BE2C (cell line): ENCODE measurements around the gene MVP.
A peak's percentile ranks its signal among the peaks of the same experiment; 100 is the strongest.

Experiments
- DNase-seq: peaks from one replicate; pipeline ENCODE4 v3.0.0-alpha.2; 2020
- H3K27me3 ChIP-seq: fragments of 250-450 bp; sonication (Bioruptor Pico); 2 replicates; pipeline ENCODE4 v1.5.1; 2020; ENCODE audit warnings: mild to moderate bottlenecking
- H3K36me3 ChIP-seq: fragments of 250-450 bp; sonication (Bioruptor Pico); 2 replicates; pipeline ENCODE4 v1.5.1; 2020; ENCODE audit warnings: mild to moderate bottlenecking
- H3K4me1 ChIP-seq: fragments of 250-450 bp; sonication (Bioruptor Pico); 2 replicates; pipeline ENCODE4 v1.5.1; 2020
- H3K4me3 ChIP-seq: 2 replicates; pipeline ENCODE4 v1.5.1; 2011; ENCODE audit warnings: low read depth, low read length
- H3K9me3 ChIP-seq: fragments of 250-450 bp; sonication (Bioruptor Pico); 2 replicates; pipeline ENCODE4 v1.5.1; 2020
- TF ChIP-seq, protein P1 (sequence below): IDR thresholded peaks from 2 replicates; pipeline ENCODE4 v1.5.1; 2012; ENCODE audit warnings: mild to moderate bottlenecking, low read depth, low read length

MVP gene

DNA sequence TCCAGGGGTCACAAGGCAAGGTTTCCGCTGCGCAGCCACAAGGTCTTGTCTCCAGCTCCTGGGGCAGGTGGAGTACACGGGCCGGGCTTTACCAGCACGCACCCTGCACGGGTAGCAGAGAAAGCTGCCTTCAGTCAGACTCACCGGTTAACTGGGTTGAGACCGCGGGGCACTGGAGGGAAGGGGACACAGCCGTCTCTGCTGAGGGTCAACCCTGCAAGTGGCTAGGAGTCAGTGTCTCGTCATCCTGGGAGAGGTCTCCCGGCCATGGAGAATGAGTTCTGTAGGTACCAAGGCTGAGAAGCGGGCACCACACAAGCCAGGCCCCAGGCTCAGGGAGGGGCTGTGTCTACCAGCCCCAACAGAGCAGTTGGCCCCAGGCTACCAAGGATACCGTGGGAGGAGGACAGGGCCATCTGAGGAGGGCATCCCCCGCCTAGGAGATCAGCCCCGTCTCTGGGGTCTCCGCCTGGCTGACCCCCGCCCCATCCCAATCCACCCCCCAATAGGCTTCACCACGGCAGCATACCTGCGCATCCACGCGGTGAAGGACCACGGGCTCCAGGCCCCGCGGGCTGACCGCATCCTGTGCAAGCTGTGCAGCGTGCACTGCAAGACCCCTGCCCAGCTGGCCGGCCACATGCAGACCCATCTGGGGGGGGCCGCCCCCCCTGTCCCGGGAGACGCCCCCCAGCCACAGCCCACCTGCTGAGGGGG lies 11.1 kb upstream of the MVP start:
- Histone ChIP-seq H3K4me3 (peak overlapping the region; percentile 80), H3K36me3 (peaks cover 20% of the 10 kb centered on the region), H3K27me3 (no peaks in the 10 kb centered on the region), H3K4me1 (peaks cover 6% of the 10 kb centered on the region), H3K9me3 (no peaks in the 10 kb centered on the region)
- DNase-seq, result no peak
- TF ChIP-seq, protein P1, sequence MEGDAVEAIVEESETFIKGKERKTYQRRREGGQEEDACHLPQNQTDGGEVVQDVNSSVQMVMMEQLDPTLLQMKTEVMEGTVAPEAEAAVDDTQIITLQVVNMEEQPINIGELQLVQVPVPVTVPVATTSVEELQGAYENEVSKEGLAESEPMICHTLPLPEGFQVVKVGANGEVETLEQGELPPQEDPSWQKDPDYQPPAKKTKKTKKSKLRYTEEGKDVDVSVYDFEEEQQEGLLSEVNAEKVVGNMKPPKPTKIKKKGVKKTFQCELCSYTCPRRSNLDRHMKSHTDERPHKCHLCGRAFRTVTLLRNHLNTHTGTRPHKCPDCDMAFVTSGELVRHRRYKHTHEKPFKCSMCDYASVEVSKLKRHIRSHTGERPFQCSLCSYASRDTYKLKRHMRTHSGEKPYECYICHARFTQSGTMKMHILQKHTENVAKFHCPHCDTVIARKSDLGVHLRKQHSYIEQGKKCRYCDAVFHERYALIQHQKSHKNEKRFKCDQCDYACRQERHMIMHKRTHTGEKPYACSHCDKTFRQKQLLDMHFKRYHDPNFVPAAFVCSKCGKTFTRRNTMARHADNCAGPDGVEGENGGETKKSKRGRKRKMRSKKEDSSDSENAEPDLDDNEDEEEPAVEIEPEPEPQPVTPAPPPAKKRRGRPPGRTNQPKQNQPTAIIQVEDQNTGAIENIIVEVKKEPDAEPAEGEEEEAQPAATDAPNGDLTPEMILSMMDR, result no peak

DNA sequence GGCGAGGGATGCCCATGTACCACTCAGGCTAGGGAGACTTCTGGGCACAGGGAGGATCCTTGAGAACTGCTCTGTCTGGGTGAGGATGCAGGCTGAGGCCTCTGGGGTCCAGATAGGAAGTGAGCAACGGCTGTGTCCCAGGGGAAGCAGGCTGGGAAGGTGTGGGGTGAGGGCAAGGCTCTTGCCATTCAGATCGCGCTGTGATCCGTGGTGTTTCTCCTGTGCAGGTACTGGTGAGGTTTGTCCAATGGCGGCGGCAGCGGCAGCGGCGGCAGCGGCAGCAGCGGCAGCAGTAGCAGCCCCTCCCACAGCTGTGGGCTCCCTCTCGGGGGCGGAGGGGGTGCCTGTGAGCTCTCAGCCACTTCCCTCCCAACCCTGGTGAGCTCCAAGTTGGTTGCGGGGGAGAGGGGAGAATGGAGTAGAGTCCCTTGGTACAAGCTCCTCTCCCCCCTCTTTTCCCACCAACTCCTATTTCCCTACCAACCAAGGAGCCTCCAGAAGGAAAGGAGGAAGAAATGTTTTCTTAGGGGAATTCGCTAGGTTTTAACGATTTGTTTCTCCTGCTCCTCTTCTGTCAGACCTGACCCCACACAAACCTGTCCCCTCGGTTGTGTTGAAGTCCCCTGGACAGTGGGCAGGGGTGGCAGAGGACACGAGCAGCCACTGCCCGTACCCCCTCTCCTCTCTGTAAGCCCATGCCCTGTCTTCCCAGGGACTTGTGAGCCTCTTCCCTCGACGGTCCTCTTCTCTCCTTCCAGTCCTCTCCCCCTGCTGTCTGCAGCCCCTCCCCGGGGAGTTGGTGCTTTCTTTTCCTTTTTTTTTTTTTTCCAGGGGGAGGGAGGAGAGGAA lies 10.2 kb upstream of the MVP start:
- Histone ChIP-seq H3K4me3 (peak overlapping the region; percentile 80), H3K27me3 (no peaks in the 10 kb centered on the region), H3K36me3 (peaks cover 20% of the 10 kb centered on the region), H3K4me1 (peaks cover 3% of the 10 kb centered on the region), H3K9me3 (no peaks in the 10 kb centered on the region)
- TF ChIP-seq, protein P1, result no peak
- peak; percentile 54 for DNase-seq

DNA sequence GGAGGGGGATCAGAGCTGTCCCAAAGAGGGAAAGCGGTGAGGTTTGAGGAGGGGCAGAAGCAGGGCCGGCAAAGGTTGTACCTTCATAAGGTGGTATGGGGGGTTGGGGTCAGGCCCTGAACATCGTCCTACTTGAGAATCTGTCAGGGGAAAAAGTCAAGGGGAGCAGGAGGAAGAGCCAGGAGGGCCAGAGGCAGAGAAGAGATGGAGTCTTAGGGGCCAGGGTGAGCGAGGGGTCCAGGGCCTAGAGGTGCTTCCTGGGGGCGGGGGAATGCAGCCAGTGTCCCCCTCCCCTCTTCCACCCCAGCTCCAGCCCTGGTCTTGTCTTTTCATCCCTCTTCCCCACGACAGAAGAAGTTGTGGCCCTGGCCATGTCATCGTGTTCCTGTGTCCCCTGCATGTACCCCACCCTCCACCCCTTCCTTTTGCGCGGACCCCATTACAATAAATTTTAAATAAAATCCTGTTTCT lies 9.5 kb upstream of the MVP start:
- Histone ChIP-seq H3K9me3 (no peaks in the 10 kb centered on the region), H3K4me1 (peaks cover 3% of the 10 kb centered on the region), H3K27me3 (no peaks in the 10 kb centered on the region), H3K4me3 (peak overlapping the region; percentile 80), H3K36me3 (peaks cover 20% of the 10 kb centered on the region)
- TF ChIP-seq, protein P1, result no peak
- no peak for DNase-seq

DNA sequence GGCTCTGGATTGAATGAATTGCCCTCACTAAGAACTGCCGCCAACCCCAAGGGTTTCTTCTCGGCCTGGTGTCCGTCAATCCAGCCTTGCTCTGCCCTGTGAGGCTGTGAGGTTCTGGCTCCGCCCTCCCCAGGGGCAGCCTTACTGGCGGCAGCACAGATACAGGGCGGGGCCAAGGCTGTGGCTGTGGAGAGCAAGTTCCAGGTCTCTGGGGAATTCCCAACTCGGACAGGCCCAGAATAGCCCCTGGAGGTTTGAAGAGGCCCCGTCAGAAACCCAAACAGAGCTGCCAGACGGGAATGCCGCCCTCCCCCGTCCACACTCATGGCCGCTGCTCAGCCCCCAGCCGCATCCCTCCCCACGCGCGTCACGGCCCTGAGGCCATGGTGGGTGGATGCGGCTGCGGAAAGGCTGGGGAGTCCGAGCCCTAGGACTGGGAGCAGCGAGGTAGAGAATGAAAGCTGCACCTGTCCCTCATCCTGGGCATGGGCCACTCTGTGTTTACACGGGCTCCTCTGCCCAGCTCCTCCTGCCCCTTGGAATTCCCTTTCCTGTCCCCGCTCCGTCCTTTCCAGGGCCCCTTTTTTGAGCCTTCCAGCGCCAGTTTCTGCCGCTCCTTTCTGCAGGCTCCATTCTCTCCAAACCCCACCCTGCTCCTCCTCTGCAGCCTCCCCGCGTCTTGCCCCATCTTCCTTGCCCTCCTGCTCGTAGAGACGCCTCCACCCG lies 8.9 kb upstream of the MVP start:
- Histone ChIP-seq H3K4me3 (peak overlapping the region; percentile 80), H3K27me3 (no peaks in the 10 kb centered on the region)
- TF ChIP-seq, protein P1, result no peak

DNA sequence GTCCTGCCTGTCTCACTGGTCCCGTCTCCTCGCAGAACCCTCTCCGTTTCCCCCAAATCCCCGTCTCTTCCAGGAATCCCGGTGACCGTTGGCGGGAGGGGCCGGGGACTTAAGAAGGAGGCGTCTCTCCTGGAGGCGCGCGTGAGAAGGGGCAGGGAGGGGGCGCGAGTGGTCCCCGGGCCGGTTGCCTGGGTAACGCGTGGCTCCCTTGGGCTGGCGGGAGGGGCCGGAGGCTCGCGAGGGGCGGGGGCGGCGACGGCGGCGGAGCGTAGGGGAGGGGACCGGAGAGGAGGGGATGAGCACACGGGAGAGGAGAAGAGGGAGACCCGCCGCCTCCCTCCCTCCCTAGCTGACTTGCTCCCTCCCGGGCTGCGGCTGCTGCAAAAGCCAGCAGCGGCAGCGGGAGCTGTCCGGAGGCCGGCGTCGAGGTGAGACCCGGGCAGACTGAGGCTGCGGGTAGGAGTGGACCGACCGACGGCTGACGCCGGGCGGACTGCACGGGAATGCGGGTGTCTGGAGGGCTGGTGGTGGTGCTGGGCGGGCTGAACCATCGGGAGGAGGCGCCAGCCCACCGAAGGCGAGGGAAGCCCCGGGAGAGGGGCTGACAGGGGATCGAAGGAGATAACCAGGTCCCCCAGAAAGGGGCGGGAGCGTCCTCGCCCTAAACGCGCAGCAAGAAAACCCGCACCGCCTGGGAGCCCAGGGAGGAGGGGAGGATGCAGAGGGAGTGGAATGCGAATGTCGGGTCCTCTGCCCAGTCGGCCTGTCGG lies 8.2 kb upstream of the MVP start, which contains the start of gene PRRT2:
Gene PRRT2 (plus strand): TSS at position 298 of the 770 bp plus-strand sequence. CDS start 862 bp downstream, outside the sequence.
- Histone ChIP-seq H3K9me3 (no peaks in the 10 kb centered on the region), H3K4me1 (peaks cover 3% of the 10 kb centered on the region), H3K36me3 (peaks cover 24% of the 10 kb centered on the region), H3K27me3 (no peaks in the 10 kb centered on the region), H3K4me3 (peak within 1 kb of the TSS; percentile 80)
- peak; percentile 84 for DNase-seq
- TF ChIP-seq, protein P1, result no peak

More for the DNA sequence above, 8.9 kb upstream of the MVP start:
- Histone ChIP-seq H3K4me1 (peaks cover 3% of the 10 kb centered on the region), H3K9me3 (no peaks in the 10 kb centered on the region), H3K36me3 (peaks cover 20% of the 10 kb centered on the region)
- peak; percentile 100 for DNase-seq
